ENCODE measurements around the gene MORF4L1.
"Not testable (repeated sequence)": the region's sequence is repeated elsewhere in the genome, so short reads cannot be mapped to it uniquely, and the experiment has no call there.

MORF4L1 gene, protein sequence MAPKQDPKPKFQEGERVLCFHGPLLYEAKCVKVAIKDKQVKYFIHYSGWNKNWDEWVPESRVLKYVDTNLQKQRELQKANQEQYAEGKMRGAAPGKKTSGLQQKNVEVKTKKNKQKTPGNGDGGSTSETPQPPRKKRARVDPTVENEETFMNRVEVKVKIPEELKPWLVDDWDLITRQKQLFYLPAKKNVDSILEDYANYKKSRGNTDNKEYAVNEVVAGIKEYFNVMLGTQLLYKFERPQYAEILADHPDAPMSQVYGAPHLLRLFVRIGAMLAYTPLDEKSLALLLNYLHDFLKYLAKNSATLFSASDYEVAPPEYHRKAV

GRCh38 chr15:78872155-78872971 lies at the start of gene MORF4L1:
Gene MORF4L1, plus strand, starts transcription at chr15:78872890. Its CDS starts 128 bp downstream, at chr15:78873018.
- DNase-seq, result peak; percentile 75

GRCh38 chr15:78828920-78829319 lies 43.8 kb upstream of the MORF4L1 start:
- DNase-seq, result no peak

- no peak for DNase-seq
Measured at GRCh38 chr15:78830514-78831228, 42.0 kb upstream of the MORF4L1 start.

DNA sequence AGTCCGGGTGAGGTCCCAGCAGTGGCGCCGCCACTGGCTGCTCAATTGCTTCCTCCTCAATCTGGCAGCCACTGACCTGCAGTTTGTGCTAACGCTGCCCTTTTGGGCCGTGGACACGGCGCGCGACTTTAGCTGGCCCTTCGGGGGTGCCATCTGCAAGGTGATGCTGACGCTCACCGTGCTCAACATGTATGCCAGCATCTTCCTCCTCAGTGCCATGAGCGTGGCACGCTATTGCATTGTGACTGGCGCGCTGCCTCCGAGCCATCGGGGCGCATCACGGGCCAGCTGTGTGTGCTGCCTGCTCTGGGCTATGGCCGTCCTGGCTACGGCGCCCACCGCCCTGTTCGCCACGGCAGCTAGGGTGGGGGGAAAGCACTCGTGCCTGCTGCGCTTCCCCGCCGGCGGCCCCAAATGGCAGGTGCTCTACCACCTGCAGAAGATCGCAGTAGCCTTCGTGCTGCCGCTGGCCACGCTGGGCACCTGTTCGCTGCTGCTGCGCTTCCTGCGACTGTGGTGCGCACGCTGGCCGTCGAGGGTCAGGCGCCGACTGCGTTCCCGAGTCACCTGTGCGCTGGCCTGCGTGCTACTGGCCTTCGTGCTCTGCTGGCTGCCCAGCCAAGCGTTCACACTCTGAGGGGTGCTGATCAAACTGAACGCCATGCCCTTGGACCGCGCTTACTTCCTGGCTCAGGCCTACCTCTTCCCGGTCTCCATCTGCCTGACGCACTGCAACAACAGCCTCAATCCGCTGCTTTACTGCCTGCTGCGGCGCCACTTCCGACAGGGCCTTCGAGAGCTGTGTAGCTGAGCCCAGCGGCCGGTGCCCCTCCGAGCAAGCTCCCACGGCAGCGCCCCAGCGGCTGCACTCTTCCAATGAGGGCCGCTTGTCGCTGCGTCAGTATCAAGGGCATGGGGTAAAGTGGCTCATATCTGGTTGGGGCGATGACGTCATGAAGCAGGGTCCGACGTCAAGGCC lies 41.2 kb upstream of the MORF4L1 start:
- no peak for DNase-seq

- no peak for DNase-seq
Measured at GRCh38 chr15:78836333-78836732, 36.4 kb upstream of the MORF4L1 start.

DNA sequence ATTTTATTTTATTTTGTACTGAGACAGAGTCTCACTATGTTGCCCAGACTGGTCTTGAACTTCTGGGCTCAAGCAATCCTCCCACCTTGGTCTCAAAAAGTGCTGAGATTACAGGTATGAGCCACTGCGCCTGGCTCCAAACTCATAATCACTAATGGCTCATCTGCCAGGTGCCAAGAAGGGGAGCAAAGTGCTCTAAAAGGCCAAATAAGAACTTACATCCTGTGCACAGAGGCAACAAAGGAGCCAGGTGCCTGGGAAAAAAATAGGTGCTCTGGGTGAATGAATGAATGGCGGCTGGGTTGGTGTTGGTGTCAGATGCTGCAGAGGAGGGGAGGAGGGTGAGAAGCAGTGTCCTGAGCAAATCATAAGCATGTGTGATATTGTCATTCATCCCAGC lies 35.6 kb upstream of the MORF4L1 start:
- no peak for DNase-seq

- DNase-seq, result no peak
Measured at GRCh38 chr15:78837543-78837942, 35.1 kb upstream of the MORF4L1 start.

GRCh38 chr15:78838489-78838888 lies 34.2 kb upstream of the MORF4L1 start:
- DNase-seq, result no peak

GRCh38 chr15:78839151-78839550 lies 33.5 kb upstream of the MORF4L1 start:
- not testable (repeated sequence) for DNase-seq

GRCh38 chr15:78840661-78841375 lies 31.9 kb upstream of the MORF4L1 start:
- no peak for DNase-seq

- no peak for DNase-seq
Measured at GRCh38 chr15:78841376-78841706, 31.3 kb upstream of the MORF4L1 start.

DNA sequence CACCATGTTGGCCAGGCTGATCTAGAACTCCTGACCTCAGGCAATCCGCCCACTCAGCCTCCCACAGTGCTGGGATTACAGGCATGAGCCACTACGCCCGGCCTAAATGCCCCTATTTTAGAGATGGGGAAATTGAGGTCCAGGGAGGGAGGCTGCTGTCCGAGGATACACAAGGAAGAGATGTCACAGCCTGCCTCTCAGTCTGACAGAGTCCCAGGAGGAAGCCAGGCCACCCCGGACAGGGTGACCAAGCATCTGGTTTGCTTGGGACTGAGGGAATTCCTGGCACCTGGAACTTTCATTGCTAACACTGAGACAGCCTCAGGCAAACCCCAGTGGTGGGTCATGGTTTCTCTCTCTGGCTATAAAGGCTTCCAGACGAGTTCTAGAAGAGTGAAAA lies 30.8 kb upstream of the MORF4L1 start:
- DNase-seq, result no peak

GRCh38 chr15:78842519-78842918 lies 30.2 kb upstream of the MORF4L1 start:
- no peak for DNase-seq

- DNase-seq, result not testable (repeated sequence)
Measured at GRCh38 chr15:78846906-78847305, 25.8 kb upstream of the MORF4L1 start.

- DNase-seq, result not testable (repeated sequence)
Measured at GRCh38 chr15:78847387-78847906, 25.2 kb upstream of the MORF4L1 start.

DNA sequence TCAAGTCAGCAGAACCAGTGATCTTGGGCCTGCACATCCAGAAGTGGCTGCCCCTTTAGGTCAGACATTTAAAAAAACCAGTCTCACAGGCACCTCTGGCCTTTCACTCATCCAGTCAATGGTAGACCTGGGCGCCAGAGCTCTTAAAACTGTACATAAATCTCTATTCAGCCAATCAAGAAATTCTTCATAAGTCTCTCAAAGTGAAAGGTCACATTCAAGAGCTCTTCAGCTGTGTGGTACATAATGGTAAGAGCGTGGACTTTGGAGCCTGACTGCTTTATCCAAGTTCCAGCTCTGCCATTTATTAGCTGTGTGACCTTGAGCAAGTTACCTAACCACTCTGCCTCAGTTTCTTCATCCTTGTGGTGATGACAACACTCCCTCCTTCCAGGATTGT lies 22.3 kb upstream of the MORF4L1 start:
- DNase-seq, result no peak

GRCh38 chr15:78850941-78851755 lies 21.5 kb upstream of the MORF4L1 start:
- DNase-seq, result no peak

DNA sequence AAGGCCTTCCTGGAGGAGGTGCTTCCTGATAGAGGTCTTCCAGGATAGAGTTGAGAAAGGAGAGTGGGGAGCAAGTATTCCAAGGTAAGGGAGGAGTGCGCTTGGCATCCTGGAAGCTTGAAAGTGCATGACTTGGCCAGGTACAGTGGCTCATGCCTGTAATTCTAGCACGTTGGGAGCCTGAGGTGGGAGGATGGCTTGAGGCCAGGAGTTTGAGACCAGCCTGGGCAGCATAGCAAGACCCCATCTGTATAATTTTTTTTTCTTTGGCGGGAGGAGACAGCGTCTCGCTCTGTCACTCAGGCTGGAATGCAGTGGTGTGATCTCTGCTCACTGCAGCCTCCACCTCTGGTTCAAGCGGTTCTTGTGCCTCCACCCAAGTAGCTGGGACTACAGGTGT lies 19.2 kb upstream of the MORF4L1 start:
- DNase-seq, result no peak

DNA sequence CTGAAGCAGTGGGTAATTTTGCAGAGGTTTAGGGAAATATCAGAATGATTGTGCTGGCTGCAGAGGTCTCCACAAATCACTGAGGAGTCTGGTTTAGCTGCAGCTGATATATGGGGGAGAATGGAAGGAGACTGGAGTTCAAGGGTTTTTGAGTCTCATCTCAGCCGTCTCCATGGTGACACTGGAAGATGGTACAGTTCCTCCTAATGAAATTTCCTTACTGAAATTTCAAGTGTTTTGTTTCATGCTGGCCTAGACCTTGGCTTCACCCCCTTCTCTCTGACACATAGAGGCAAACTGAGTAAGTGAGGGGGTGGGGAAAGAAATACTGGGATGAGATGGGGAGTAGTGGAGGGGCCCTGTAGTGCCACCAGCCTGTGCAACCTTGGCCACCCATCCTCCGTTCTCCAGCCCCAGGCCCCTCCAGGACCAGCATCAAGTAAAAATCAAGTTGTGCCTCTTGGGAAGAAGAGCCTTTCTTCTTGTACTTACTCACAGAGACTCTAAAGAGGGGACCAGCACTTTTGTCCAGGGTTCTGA lies 17.8 kb upstream of the MORF4L1 start:
- no peak for DNase-seq

DNA sequence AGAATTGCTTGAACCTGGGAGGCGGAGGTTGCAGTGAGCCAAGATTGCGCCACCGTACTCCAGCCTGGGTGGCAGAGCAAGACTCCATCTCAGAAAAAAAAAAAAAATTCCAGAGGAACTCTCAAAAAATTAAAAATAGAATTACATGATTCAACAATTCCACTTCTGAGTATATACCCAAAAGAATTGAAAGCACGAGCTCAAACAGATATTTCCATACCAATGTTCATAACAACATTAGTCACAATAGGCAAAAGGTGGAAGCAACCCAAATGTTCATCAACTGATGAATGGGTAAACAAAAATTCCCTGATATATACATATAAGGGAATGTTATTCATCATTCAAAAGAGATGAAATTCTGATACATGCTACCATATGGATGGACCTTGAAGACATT lies 16.9 kb upstream of the MORF4L1 start:
- no peak for DNase-seq

Measured in DMS 273 treated with DMSO at 0.1 percent for 48 hours (cell line).